GM19467 (cell line): ENCODE data around the gene OR51A4.
"Not testable (repeated sequence)": the region's sequence is repeated elsewhere in the genome, so short reads cannot be mapped to it uniquely, and the experiment has no call there.

Source experiments
- ATAC-seq: cut with Tn5 transposase; IDR thresholded peaks from one replicate; pipeline ENCODE4 v1.9.1; 2021; ENCODE audit warnings: mild to moderate bottlenecking, moderate library complexity; ENCODE audit not compliant: unreplicated experiment

OR51A4 gene

DNA sequence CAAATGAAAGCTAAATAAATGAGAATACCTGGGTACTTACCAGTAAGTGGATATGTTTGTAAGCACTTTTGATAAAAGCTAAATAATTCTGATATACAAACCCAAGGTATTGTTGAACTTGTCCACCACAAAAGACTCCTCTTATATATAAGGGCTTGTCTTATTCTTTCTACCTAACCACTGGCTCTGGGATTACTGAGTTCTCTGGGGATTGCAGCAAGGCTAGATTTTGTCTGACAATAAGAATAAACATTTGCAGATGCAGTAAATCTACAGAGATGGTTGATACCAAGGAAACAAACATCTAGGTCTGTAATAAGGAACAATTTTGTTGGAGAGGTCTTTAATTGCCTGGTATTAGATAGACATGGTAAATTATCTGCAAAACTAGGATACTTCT, at the start of gene OR51A4:
OR51A4 (minus strand) TSS at position 101 of the 400 bp plus-strand sequence. CDS start 505 bp downstream, outside the sequence.
- no peak for ATAC-seq

GRCh38 chr11:4994551-4994950, 47.1 kb upstream of the OR51A4 start, which contains the start of gene OR51L1:
Gene OR51L1 (plus strand): TSS chr11:4994851. CDS start chr11:4998983, 4,132 bp downstream.
- ATAC-seq, result no peak

GRCh38 chr11:4991060-4991459, 43.7 kb upstream of the OR51A4 start:
- no peak for ATAC-seq

- no peak for ATAC-seq
These were observed 36.4 kb upstream of the OR51A4 start for GRCh38 chr11:4983841-4984240.

- ATAC-seq, result no peak
These were observed 35.3 kb upstream of the OR51A4 start for GRCh38 chr11:4982678-4983077.

- no peak for ATAC-seq
These were observed 31.6 kb upstream of the OR51A4 start for GRCh38 chr11:4979036-4979435.

- no peak for ATAC-seq
These were observed 28.0 kb upstream of the OR51A4 start for GRCh38 chr11:4975436-4975835.

DNA sequence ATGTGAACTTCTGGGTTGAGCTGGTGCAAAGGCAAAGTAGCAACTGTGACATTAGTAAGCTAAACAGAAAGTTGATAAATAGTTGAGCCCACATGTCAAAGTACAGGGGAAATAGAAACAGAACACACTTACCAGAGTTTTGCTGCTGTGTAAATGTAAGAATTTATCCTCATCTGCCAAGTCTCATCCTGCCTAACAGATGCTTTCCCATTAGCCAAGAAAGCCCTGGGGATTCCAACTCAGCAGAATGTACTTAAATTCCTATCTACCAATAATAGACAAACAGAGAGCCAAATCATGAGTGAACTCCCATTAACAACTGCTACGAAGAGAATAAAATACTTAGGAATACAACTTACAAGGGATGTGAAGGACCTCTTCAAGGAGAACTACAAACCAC, 15.4 kb upstream of the OR51A4 start:
- no peak for ATAC-seq

- no peak for ATAC-seq
These were observed 13.5 kb upstream of the OR51A4 start for GRCh38 chr11:4960877-4961276.

- no peak for ATAC-seq
These were observed 10.0 kb upstream of the OR51A4 start for GRCh38 chr11:4957396-4957795.

- ATAC-seq, result not testable (repeated sequence)
These were observed 8.2 kb upstream of the OR51A4 start, which contains the start of gene OR51A2 for GRCh38 chr11:4955613-4956012. Gene OR51A2 (minus strand): TSS chr11:4955713. CDS start chr11:4955713, 0 bp downstream.

GRCh38 chr11:4936745-4937144, 10.7 kb downstream of the OR51A4 start:
- ATAC-seq, result no peak

GRCh38 chr11:4932751-4933150, 14.7 kb downstream of the OR51A4 start:
- ATAC-seq, result no peak

DNA sequence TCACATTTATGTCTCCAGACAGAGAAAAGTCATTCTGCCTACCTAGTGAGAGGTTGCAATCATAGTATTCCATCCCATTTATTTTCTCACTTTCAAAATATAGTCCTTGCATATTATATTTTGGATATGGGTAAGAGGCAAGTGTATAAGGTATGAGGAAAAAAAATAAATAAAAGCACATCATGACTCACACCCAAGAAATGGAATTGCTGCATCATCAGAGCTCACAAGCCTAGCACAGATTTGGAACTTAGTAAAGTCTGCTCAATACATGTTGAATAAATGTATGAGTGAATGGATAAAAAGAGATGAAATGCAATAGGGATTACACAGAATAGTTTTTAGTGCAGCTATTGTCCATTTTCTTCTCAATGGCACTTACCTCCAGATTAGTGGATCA, 20.8 kb downstream of the OR51A4 start:
- ATAC-seq, result no peak

GRCh38 chr11:4924239-4924638, 23.2 kb downstream of the OR51A4 start, which contains the start of gene OR51G1:
Gene OR51G1 (minus strand): TSS chr11:4924339. CDS start chr11:4924339, 0 bp downstream.
- ATAC-seq, result no peak

DNA sequence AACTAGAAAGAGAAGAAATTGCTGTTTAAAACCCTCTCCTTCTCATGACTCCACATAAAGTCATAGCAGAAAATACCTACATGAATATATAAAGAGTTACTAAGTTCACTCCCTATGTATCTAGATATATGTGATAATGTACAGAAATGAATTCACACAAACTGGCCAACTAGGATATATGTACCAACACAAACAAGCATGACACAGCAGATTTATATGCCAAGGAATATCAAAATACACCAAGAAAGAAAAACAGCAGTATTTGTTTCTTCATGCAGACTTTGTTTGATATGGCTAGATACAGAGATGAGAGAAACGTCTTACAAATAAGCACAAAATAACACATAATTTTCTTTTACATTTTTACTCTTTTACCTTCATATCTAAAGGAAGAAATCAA, 25.1 kb downstream of the OR51A4 start:
- ATAC-seq, result no peak

GRCh38 chr11:4921796-4922195, 25.6 kb downstream of the OR51A4 start:
- ATAC-seq, result no peak

- ATAC-seq, result no peak
These were observed 28.2 kb downstream of the OR51A4 start, which contains the start of gene OR51G2 for GRCh38 chr11:4919250-4919649. Gene OR51G2 (minus strand): TSS chr11:4919350. CDS start chr11:4915663, 3,687 bp downstream.

GRCh38 chr11:4916581-4916980, 30.8 kb downstream of the OR51A4 start:
- no peak for ATAC-seq

GRCh38 chr11:4903484-4903883, 43.9 kb downstream of the OR51A4 start, which contains the start of gene OR51A7:
Gene OR51A7 (plus strand): TSS chr11:4903783. CDS start chr11:4907370, 3,587 bp downstream.
- no peak for ATAC-seq
